Stimulated activated CD4-positive, alpha-beta T cell treated with anti-CD3 and anti-CD28 coated beads, Interleukin-1b, Interleukin-23, amount 100 ng/mL, for 24 hours (primary cell): ENCODE data around the gene PAFAH1B2.
"Not testable (repeated sequence)": the region's sequence is repeated elsewhere in the genome, so short reads cannot be mapped to it uniquely, and the experiment has no call there.

Experiments used
- DNase-seq, 4 experiments: peaks; one replicate each; pipeline ENCODE4 v3.0.0-alpha.2; 2020; ENCODE audit warnings: low read depth in 4 of 4, low spot score in 1 of 4

PAFAH1B2 gene

GRCh38 chr11:117172724-117173421, 28.8 kb downstream of the PAFAH1B2 start:
- DNase-seq, result no peak

GRCh38 chr11:117175104-117175503, 31.0 kb downstream of the PAFAH1B2 start:
- no peak for DNase-seq

- no peak for DNase-seq
These were observed 31.7 kb downstream of the PAFAH1B2 start for GRCh38 chr11:117175781-117176180.

GRCh38 chr11:117176186-117176585, 32.1 kb downstream of the PAFAH1B2 start:
- DNase-seq, result no peak

- no peak for DNase-seq
These were observed 33.6 kb downstream of the PAFAH1B2 start for GRCh38 chr11:117177534-117178209.

- peak; percentile 65 to 88 (median 76) for DNase-seq
These were observed 34.3 kb downstream of the PAFAH1B2 start, which contains the start of gene SIDT2 for GRCh38 chr11:117178210-117179034. Gene SIDT2, plus strand, starts transcription at chr11:117178743. Its CDS starts 521 bp downstream, at chr11:117179264.

GRCh38 chr11:117179048-117179999, 35.2 kb downstream of the PAFAH1B2 start:
- peak in 1 of 4 experiments; percentile 10 for DNase-seq

GRCh38 chr11:117180020-117180419, 35.9 kb downstream of the PAFAH1B2 start:
- DNase-seq, result no peak

GRCh38 chr11:117180661-117181585, 36.8 kb downstream of the PAFAH1B2 start:
- DNase-seq, result peak in 2 of 4 experiments; percentile 34 to 48

- no peak for DNase-seq
These were observed 37.8 kb downstream of the PAFAH1B2 start for GRCh38 chr11:117181586-117182550.

- DNase-seq, result no peak
These were observed 38.5 kb downstream of the PAFAH1B2 start for GRCh38 chr11:117182551-117182935.

- not testable (repeated sequence) for DNase-seq
These were observed 39.1 kb downstream of the PAFAH1B2 start for GRCh38 chr11:117183178-117183577.

GRCh38 chr11:117183724-117184349, 39.8 kb downstream of the PAFAH1B2 start:
- no peak for DNase-seq

- no peak for DNase-seq
These were observed 41.8 kb downstream of the PAFAH1B2 start for GRCh38 chr11:117185736-117186430.

GRCh38 chr11:117186431-117186761, 42.3 kb downstream of the PAFAH1B2 start:
- DNase-seq, result no peak

- DNase-seq, result no peak
These were observed 42.9 kb downstream of the PAFAH1B2 start for GRCh38 chr11:117187007-117187406.

GRCh38 chr11:117187428-117187798, 43.3 kb downstream of the PAFAH1B2 start:
- no peak for DNase-seq
